ENCODE measurements around the gene TPRN.

DNA sequence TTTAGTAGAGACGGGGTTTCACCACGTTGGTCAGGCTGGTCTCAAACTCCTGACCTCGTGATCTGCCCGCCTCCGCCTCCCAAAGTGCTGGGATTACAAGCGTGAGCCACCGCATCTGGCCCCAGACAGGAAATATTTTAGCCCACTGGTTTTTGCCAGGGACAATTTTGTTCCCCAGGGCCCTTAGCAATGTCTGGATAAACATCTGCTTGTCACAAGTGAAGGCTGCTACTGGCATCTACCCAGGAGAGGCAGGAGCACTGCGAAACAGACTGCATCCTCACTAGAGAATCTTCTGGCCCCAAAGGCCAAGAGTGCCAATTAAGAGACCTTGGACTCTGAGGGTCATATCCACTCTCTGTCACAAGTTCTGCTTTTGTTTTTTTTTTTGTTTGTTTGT lies 2.4 kb upstream of the TPRN start:
- no peak for TF ChIP-seq POLR2AphosphoS5 (IDR thresholded peaks at IDR 0.05; ENCODE audit: low read depth, low read length)
- no peak for TF ChIP-seq TAF1 (IDR thresholded peaks at IDR 0.05; ENCODE audit: borderline replicate concordance, low read depth, low read length)

Measured in GM12892 (cell line).